ENCODE measurements around the gene FAM98B.

FAM98B gene

DNA sequence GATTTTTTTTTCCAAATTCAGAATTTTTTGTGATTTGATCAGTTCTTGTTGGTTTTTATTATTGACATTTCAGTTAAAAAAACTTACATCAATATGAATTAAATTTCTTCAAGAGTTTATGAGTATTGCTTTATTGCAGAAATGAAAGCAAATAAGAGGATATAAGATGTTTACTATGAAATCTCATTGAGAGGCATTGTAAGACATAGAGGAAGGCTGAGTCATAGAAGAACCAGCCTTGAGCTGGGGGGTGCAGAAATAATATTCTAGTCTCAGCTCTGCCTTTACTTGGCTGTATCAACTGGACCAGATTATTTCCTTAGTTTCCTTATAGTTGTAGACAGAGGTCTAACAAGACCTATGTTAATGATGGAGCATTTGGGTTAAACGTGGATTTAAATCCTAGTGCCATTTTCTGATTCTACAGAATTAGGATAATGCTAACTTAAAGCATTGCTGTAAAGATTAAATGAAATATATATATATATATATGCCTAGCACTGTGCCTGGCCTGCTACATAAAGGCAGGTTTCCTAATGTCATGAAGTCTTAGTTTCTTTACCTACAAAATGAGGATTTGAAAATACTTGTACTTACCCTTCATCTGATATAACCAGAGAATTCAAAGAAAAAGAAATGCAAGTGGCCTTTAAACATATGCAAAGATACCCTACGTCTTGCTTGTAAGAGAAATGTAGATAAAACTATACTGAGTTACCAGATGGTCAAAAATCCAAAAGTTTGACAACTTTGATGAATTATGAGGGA is 7.3 kb downstream of the FAM98B start:
- no peak for DNase-seq (ENCODE audit: low read depth)

DNA sequence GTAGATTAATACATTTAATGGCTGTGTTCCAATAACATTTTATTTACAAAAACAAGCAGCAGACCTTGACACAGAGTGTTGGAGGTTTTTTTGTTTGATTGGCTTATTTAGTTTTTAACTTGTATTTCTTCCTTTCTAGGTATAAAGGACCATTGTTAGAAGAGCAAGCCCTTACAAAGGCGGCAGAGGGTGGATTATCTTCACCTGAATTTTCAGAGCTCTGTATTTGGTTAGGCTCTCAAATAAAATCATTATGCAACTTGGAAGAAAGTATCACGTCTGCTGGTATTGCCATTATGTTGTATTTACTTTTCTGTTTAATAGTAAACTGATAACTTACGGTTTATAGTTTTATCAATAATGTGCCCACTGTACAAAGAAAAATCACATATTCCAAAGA is 10.0 kb downstream of the FAM98B start:
- no peak for DNase-seq (ENCODE audit: low read depth)

DNA sequence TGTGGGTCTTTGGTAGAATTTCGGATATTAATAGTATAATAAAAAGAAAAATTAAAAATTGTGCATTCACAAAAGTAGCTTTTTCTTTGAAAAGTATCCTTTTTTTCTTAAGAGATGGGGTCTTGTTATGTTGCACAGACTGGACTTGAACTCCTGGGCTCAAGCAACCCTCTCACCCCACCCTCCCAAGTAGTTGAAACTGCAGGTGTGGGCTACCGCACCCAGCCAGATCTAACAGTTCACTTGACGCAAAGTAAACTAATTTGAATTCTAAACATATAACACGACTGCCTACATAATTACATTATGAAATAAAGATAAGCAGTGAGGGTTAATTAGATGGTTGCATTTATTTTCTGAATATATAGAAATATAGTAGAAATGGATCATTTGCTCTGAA is 10.7 kb downstream of the FAM98B start:
- DNase-seq (ENCODE audit: low read depth) = no peak

DNA sequence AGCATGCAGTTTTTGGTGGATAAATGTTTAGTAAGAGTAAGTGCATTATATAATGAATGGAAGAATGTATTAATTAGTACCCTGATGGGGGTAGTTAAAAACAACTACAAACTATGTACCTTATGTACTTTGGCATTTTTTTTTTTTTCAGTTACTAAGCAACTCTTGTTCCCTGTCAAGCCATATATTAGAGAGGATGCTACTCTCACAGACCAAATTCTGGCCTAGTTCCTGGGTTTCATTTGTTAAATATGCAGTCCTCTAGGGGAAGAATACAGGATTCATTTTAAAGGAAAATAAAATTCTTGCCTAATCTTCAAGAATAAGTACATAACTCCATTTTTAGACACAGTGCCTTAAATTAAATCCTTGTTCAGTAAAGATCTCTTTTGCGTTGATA is 16.9 kb downstream of the FAM98B start:
- DNase-seq (ENCODE audit: low read depth) = no peak

DNA sequence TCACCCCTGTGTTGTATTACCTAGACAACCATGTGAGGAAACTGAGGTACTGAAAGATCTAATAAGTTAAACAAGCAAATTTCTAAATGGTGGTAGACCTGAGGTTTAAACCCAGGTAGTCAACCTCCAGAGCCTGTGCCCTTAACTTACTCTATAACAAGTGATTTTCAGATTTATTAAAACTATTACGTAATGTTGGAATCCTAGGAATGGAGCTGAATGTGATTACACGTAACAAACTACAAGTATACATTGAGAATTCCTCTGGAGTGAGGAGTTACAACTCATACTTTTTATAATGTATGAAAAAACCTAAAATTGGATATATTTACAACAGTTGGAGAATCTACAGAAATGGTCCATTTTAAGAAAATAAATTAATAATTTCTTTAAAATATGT is 18.0 kb downstream of the FAM98B start:
- DNase-seq (ENCODE audit: low read depth) = no peak

DNA sequence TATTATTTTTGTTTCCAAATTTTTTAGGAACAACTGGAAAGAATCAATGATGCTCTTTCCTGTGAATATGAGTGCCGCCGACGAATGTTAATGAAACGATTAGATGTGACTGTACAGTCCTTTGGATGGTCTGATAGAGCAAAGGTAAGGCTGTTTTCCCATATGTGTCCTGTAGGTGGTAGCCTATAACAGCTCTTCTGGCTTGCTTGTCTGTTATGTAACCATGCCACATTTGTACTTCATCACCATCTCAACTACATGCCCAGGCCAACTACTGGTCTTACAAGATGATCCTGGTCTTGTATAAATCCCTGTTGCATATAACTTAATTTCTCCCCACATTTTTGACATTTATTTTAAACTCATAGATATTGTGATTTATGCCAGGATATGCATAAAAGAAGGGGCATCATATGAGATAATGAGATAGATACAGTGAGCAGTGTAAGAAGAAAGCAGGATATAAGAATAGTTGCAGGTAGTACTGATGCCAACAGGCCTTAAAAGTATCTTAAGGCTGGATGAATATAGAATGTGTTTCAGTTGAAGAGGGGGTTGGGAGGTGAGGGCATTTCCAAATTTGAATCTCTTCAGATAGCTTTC is 20.3 kb downstream of the FAM98B start:
- no peak for DNase-seq (ENCODE audit: low read depth)

DNA sequence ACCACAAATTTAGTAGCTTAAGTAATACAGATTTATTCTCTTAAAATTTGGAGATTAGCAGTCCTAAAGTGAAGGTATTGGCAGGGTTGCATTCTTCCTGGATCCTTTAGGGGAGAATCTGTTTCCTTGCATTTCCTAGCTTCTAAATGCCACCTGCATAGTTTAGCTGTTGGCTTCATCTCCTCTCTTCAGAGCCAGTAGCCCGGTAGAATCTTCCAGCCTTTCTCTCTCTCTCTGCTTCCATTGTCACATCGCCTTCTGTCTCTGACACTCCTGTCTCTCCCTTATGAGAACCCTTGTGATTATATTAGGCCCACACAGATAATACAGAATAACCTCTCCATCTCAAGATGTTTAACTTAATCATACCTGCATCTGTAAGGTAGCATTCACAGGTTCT is 21.4 kb downstream of the FAM98B start:
- DNase-seq (ENCODE audit: low read depth) = no peak

DNA sequence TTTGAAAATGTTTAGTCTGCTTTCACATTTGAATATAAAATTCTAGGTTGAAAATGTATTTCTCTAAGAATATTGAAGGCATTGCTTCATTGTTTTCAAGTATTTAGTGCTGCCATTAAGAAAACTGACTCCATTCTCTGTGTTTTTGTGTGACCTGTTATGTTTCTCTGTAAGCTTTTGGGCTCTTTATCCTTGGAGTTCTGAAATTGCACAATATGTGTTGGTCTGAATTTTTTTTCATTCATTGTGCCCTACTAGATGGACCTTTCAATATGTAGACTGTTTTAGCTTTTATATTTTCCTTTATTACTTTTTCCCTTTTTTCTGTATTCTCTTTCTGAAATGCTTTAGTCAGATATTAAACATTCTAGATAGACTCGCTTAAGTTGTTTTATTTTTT is 22.2 kb downstream of the FAM98B start:
- DNase-seq (ENCODE audit: low read depth) = no peak

DNA sequence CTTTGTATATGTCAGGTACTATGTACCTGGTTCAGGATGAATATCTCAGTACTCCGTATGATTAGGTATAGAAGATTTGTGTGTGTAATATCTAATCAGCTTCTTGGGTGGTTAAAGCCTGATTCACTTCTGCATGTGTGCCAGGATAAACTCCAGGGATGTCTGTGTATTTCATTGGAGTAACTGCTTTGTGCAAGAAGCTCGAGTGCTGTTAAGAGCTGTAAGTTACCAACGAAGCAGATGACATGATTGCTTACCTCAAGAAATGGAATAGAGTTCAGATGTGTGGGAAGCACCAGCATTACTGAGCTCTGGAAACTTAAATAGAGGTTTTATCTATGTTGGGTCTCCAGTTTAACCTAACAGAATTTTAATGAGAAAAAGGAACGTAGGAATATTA is 23.7 kb downstream of the FAM98B start:
- DNase-seq (ENCODE audit: low read depth) = no peak

DNA sequence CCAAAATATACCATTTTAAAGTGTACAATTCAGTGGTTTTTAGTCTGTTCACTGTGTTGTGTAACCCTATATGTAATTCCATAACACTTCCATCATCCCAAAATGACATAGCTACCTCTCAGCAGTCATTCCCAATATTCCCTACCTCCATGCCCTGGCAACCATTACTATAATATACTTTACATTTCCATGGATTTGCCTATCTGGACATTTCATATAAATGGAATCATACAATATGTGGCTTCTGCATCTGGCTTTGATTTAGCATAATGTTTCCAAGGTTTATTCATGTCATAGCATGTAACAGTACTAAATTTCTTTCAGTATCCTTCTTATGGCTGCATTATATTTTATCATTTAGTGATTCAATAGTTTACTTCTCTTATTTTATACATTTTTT is 25.3 kb downstream of the FAM98B start:
- DNase-seq (ENCODE audit: low read depth) = no peak

DNA sequence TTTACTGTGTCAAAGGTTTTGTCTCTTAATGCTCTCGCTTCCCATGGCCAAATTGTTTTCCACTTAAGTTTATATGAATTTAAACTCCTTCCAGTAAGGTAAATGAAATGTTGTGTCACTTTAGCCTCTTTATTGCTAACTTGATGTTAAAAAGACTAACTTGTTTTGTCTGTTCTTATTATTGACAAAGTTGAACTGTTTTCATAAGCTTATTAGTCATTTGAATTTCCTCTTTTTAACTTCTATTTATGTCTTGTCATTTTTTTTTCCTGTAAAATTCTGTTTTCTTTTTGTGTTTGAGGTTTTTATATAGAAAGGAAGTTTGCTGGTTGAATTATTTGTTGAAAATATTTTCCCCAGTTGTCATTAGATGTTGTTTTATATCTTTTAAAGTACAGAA is 25.8 kb downstream of the FAM98B start:
- no peak for DNase-seq (ENCODE audit: low read depth)

DNA sequence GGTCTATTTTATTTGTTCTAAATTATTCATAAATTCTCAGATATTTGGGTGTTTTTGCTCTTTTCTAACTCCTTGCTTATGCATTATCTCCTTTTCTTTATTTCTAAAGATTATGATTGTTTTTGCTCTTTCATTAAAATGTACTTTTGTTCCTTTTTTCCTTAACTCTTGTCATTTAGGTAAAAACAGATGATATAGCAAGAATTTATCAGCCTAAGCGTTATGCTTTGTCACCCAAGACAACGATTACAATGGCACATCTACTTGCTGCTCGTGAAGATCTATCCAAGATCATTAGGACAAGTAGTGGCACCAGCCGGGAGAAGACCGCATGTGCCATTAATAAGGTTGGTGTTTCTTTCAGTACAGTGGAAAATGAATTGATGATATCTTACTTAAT is 27.2 kb downstream of the FAM98B start:
- DNase-seq (ENCODE audit: low read depth) = no peak

DNA sequence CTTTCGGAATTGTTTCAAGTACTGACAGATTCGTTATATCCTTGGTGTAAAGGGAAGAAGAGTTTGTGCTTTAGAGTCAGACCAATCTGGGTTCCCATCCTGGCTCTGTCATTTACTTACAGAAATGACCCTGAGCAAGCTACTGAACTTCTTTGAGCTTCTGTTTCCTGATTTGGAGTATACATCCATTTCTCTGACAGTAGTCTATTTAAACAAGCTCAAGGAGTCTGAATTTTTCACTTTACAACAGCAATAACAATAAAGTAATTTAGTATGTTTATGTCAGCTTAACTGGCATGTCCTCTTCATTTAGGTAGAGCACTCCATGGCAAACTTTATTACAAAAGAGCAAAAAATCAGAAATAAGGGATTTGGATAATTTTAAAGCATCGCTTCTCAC is 27.8 kb downstream of the FAM98B start:
- DNase-seq (ENCODE audit: low read depth) = no peak

DNA sequence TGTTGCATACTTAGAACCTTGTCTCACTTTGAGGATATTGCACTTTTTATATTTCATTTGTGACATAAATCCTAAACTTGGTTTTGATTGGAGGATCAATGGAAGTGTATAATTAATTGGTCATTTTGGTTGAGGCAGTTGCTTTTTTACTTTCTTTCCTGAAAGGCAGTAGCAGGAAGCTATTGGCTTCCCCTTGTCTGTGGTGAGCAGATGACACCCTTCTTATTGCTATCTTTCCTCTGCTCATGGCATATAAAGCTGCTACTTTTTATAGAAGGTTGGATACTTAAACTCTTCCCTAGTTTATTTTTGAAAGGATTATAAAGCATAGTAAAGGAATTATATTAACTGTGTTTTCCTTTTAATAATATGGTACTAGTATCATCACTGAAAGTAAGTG is 28.6 kb downstream of the FAM98B start:
- no peak for DNase-seq (ENCODE audit: low read depth)

DNA sequence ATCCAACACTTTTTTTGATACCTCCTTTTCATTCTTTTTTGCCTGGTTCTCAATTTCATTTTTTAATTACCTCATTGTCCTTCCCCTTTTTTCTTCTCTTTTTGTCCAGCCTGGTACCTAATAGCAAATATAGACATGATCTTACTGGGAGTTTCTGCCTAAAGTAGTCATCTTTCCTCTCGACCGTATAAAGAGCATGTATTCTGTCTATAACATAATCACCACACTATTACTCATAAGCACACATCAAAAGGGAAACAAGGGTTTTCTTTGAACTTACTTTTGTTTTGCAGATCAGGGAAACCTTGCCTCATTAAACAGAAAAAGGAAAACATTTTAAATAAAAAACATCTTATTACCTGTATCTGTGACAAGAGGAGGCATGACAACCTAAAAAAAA is 33.0 kb downstream of the FAM98B start:
- no peak for DNase-seq (ENCODE audit: low read depth)

DNA sequence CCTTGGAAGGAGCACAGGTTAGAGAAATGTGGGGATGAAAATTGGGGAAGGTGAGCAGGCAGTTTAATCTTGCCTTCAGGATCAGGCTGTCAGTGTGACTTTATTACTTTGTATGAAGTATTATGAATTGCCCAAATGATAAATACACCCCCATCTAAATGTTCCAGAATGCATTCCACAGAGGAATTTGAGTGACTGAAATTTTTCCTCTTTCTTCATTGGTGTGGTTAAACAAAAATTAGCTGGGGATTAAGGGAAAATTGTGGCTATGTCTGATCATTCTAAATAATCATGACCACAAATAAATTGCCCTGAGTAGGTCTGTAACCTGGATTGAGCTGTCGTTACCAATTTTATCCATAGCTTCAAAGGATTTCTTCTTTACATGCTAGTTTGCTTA is 33.5 kb downstream of the FAM98B start:
- no peak for DNase-seq (ENCODE audit: low read depth)

DNA sequence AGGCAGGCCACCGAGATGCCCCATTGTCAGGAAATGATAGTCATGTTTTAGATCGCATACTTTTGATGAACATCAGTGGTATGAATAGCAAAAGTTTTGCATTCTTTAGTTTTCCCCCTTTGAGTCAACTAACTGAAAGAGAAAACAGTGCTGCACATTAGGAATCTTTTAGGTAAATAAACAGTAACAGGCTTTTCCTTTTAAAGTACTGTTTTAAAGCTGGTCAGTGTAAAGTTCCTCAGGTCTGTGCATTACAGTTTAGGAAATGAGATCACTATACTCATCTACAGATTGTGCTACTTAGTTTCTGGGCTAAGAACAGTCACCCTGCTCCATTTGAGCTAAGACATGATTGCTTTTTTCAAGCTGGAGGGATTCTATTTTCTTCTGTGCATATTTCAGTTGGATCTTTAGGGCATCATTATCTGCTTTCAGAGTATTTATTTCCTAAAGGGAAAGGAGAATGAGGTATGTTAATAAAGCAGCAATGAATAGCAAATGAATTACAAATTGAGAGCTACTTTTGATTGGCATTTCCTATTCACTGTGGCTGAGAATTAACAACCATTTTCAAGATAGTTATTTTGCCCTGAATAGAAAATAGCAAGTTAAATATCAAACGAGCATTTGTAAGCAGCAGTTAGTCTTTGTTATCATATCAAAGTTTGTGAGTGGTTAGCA is 36.5 kb downstream of the FAM98B start:
- no peak for DNase-seq (ENCODE audit: low read depth)

DNA sequence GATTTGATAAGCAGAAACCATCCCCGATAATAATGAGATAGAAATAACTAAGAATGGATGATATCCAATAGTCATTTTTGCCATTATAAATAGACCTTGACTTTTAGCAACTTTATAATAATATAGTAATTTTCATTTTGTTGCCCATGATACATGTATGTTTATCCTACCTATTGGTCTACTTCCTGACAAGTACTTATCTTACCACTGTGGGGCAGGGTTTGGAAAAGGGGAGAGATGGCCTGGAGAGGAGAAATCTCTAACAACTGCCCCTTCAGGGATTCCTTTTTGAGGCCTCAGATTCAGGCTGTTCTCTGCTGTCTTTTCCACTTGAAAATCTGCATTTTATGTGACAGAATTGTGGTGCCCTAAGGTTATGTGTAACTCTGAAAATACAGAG is 42.2 kb downstream of the FAM98B start:
- DNase-seq (ENCODE audit: low read depth) = no peak

DNA sequence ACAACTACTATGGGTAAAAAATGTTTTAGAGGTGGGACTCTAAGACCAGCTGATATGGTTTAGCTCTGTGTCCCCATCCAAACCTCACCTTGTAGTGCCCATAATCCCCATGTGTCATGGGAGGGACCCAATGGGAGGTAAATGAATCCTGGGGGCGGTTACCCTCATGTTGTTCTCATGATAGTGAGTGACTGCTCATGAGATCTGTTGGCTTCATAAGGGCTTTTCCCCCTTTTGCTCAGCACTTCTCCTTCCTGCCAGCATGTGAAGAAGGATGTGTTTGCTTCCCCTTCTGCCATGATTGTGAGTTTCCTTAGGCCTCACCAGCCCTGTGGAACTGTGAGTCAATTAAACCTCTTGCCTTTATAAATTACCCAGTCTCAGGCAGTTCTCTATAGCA is 45.7 kb downstream of the FAM98B start:
- DNase-seq (ENCODE audit: low read depth) = no peak

DNA sequence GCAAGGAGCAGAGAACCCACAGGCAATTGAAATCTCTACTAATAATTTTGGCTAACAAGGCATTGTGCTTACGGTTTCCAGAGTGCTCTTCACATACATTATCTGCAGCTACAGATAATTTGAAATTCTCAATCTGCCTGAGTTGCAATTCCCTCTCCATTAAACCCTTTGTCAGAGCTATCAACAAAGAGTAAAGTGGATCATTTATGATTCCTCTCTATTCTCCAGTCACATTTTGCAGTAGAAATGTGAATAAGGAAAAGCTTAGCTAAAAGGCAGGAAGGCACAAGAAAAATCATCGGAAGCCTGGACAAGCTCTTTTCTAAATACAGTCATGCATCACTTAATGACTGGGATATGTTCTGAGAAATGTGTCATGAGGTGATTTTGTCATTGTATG is 49.6 kb downstream of the FAM98B start:
- DNase-seq (ENCODE audit: low read depth) = no peak

DNA sequence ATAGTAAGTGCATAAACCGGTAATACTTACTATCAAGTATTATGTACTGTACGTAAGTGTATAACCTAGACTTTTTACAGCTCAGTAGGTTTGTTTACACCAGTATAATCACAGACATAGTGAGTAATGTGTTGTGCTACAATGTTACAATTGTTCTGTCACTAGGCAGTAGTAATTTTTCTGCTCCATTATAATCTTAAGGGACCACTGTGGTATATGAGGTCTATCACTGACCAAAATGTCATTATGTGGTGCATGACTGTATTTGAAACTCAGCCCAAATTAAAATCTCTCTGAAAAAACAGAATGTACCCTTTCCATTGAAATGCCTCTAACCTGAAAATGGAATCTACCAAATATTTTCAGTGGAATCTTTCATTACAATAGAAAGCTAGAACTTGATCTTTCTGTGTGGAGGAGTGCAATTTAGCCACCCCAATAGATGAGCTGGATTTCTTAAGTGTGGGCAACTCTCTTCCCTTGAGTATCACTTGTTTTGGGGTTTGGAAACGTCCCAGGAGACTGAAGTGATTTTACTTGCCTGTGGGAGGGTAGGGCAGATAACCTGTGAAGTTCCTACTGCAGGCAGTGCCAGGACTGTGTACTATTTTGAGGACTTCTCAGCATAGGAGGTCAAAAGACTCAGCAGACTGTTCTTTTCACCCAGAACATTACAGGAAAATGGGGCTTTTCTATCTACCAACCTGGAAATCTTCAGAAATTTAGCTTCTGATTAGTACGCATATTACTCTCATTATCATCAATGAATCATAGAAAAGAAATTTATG is 50.9 kb downstream of the FAM98B start:
- DNase-seq (ENCODE audit: low read depth) = no peak

DNA sequence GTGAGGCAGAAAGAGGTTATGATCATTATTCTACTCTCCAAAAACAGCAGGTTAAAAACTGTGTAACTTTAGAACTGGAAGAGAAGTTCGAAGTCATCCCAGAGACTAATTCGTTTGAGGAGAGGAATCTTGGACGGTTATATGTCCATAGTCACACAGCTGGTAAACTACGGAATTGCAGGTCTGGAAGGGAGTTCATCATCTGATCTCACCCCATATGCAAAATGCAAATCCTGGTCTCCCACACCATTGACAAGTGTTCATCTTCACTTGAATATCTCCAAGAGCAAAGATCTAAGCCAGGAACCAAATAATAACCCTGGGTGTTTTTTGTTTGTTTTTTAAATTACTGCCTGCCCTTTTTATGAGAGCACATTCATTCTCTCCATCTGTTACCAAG is 53.1 kb downstream of the FAM98B start:
- DNase-seq (ENCODE audit: low read depth) = no peak

DNA sequence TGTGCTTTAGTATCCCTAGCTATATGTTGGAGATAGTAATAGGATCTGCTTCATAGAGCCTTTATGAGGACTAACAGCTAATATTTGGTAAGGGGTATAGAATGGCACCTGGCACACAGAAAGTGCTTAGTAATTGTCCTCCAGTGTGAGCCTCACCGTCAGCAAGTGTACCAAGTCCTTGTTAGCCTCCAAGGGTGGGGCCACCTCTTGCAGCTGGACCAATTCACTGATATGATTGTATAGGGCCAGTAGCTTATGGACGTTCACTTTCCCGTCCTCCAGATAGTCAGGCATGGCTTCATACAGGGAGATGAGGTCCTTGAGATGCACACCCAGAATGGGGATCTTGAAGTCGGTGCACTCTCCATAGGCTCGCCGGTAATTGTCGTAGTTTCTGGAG is 53.6 kb downstream of the FAM98B start:
- no peak for DNase-seq (ENCODE audit: low read depth)
